ENCODE results near the gene SPRR4. TPM values are rescaled to one million over a fixed set of nuclear protein-coding genes. Genes with fewer than 3 reads are reported as not detected.

The SPRR4 gene
- total RNA-seq, 1 experiment from 2014 or later = not detected

DNA sequence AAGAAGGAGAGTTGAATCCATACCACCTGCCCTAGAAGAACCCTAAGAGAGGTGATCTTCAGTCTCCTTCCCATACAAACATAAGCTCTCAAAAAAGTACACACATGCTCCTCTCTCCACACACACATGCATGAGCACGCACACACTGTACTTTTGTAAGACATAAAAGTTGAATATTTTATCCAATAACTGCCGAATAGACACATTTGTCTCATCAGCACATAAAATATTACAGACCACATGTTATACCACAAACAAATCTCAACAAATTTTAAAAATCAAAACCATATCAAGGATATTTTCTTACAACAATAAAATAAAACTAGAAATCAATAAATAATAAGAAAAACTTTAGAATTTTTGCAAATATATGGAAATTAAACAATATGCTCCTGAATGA, 16.1 kb downstream of the SPRR4 start:
- Mint-ChIP-seq H3K9me3 (ENCODE audit: unreplicated experiment) (no peaks in the 10 kb centered on the region), H3K4me1 (ENCODE audit: low read depth, unreplicated experiment) (no peaks in the 10 kb centered on the region), H3K27me3 (ENCODE audit: insufficient read depth, unreplicated experiment) (peaks cover 21% of the 10 kb centered on the region), H3K36me3 (ENCODE audit: insufficient read depth, unreplicated experiment) (no peaks in the 10 kb centered on the region), H3K4me3 (ENCODE audit: unreplicated experiment) (no peak overlapping the region), H3K27ac (ENCODE audit: unreplicated experiment) (no peak overlapping the region)
- CTCF ChIA-PET = no interaction called here
- BruUV-seq (replicated peaks) = no TSS peak
- H3K9me3 ChIP-seq = peaks cover 5% of the 10 kb centered on the region; the same call in 1 of the 2 replicates
- TF ChIP-seq, protein P1, sequence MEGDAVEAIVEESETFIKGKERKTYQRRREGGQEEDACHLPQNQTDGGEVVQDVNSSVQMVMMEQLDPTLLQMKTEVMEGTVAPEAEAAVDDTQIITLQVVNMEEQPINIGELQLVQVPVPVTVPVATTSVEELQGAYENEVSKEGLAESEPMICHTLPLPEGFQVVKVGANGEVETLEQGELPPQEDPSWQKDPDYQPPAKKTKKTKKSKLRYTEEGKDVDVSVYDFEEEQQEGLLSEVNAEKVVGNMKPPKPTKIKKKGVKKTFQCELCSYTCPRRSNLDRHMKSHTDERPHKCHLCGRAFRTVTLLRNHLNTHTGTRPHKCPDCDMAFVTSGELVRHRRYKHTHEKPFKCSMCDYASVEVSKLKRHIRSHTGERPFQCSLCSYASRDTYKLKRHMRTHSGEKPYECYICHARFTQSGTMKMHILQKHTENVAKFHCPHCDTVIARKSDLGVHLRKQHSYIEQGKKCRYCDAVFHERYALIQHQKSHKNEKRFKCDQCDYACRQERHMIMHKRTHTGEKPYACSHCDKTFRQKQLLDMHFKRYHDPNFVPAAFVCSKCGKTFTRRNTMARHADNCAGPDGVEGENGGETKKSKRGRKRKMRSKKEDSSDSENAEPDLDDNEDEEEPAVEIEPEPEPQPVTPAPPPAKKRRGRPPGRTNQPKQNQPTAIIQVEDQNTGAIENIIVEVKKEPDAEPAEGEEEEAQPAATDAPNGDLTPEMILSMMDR (IDR thresholded peaks at IDR 0.05; ENCODE audit: insufficient read depth in 1 of 2, low read depth in 1 of 2, low read length in 1 of 2, severe bottlenecking in 1 of 2, unreplicated experiment in 1 of 2) = no peak
- no peaks in the 10 kb centered on the region for H3K36me3 ChIP-seq (ENCODE audit: control insufficient read depth, insufficient read depth, low read length)
- no peak overlapping the region for H3K4me3 ChIP-seq (ENCODE audit: low read depth, low read length)
- no peak for DNase-seq
- POLR2A ChIA-PET = no interaction called here
- no peaks in the 10 kb centered on the region for H3K4me1 ChIP-seq
- intact Hi-C loops (cut with micrococcal nuclease; ENCODE audit: unreplicated experiment) = no loop called here
- H3K27me3 ChIP-seq (replicated peaks; ENCODE audit: control insufficient read depth, insufficient read depth, low read length) = peaks cover 2% of the 10 kb centered on the region; the same call in 1 of the 2 replicates

DNA sequence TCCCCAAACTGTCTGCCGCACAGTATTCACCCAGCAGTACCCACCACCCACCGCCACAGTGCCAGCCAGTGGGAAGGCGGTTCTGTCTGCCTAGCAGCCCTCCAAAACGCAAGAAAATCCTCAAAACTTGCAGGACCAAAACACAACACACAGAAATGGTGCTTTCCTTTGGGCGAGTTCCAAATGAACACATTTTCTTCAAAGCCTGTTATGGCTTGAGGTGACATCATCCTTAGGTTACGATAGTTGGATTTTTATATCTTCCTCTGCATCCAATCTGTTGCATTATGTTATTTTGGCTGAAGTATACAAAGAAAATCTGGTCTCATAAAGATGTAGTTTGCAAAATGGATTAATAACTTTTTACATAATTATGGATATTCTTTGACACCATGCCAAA, 22.7 kb downstream of the SPRR4 start:
- ChIA-PET CTCF (no interaction called here), POLR2A (no interaction called here)
- no peaks in the 10 kb centered on the region for H3K27me3 ChIP-seq (replicated peaks; ENCODE audit: control insufficient read depth, insufficient read depth, low read length)
- intact Hi-C loops (cut with micrococcal nuclease; ENCODE audit: unreplicated experiment) = no loop called here
- BruUV-seq (replicated peaks) = no TSS peak
- H3K9me3 Mint-ChIP-seq (ENCODE audit: unreplicated experiment) = peaks cover 9% of the 10 kb centered on the region
- peaks cover 6% of the 10 kb centered on the region for H3K27me3 Mint-ChIP-seq (ENCODE audit: insufficient read depth, unreplicated experiment)
- no peaks in the 10 kb centered on the region for H3K4me1 ChIP-seq
- TF ChIP-seq, protein P1 (IDR thresholded peaks at IDR 0.05; ENCODE audit: insufficient read depth in 1 of 2, low read depth in 1 of 2, low read length in 1 of 2, severe bottlenecking in 1 of 2, unreplicated experiment in 1 of 2) = no peak
- no peak overlapping the region for H3K27ac Mint-ChIP-seq (ENCODE audit: unreplicated experiment)
- DNase-seq = no peak
- H3K36me3 ChIP-seq (ENCODE audit: control insufficient read depth, insufficient read depth, low read length) = no peaks in the 10 kb centered on the region
- H3K36me3 Mint-ChIP-seq (ENCODE audit: insufficient read depth, unreplicated experiment) = no peaks in the 10 kb centered on the region
- no peak overlapping the region for H3K4me3 Mint-ChIP-seq (ENCODE audit: unreplicated experiment)
- H3K4me1 Mint-ChIP-seq (ENCODE audit: low read depth, unreplicated experiment) = no peaks in the 10 kb centered on the region
- H3K4me3 ChIP-seq (ENCODE audit: low read depth, low read length) = no peak overlapping the region
- H3K9me3 ChIP-seq = peaks cover 2% of the 10 kb centered on the region; the same call in 1 of the 2 replicates

DNA sequence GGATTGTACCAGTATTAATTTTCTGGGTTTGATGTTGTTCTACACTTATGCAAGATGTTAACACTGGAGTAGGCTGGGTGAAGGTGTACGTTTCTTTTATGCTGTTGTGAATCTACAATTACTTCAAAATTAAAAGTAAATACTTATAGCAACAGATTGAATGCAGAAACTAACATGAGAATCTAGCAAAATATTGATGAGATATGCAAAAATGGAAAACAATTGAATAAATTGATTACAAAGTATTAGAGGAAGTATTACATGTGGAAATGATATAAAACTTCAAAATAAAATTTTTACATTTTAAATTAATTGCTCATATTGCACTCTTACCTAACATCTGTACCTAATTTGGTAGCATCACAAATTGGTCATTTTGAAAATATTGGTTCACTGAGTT, 25.4 kb downstream of the SPRR4 start:
- H3K36me3 ChIP-seq (ENCODE audit: control insufficient read depth, insufficient read depth, low read length) = no peaks in the 10 kb centered on the region
- H3K4me1 ChIP-seq = no peaks in the 10 kb centered on the region
- Mint-ChIP-seq H3K27me3 (ENCODE audit: insufficient read depth, unreplicated experiment) (peaks cover 6% of the 10 kb centered on the region), H3K27ac (ENCODE audit: unreplicated experiment) (no peak overlapping the region), H3K4me1 (ENCODE audit: low read depth, unreplicated experiment) (peaks cover 5% of the 10 kb centered on the region), H3K36me3 (ENCODE audit: insufficient read depth, unreplicated experiment) (no peaks in the 10 kb centered on the region), H3K9me3 (ENCODE audit: unreplicated experiment) (peaks cover 17% of the 10 kb centered on the region), H3K4me3 (ENCODE audit: unreplicated experiment) (no peak overlapping the region)
- CTCF ChIA-PET = no interaction called here
- intact Hi-C loops (cut with micrococcal nuclease; ENCODE audit: unreplicated experiment) = no loop called here
- no peak overlapping the region for H3K4me3 ChIP-seq (ENCODE audit: low read depth, low read length)
- no peak for DNase-seq
- POLR2A ChIA-PET = no interaction called here
- BruUV-seq (replicated peaks) = no TSS peak
- no peaks in the 10 kb centered on the region; the same call in 1 of the 2 replicates for H3K27me3 ChIP-seq (replicated peaks; ENCODE audit: control insufficient read depth, insufficient read depth, low read length)
- TF ChIP-seq, protein P1 (IDR thresholded peaks at IDR 0.05; ENCODE audit: insufficient read depth in 1 of 2, low read depth in 1 of 2, low read length in 1 of 2, severe bottlenecking in 1 of 2, unreplicated experiment in 1 of 2) = no peak
- no peaks in the 10 kb centered on the region for H3K9me3 ChIP-seq

Data from Caco-2 (cell line).